IMR-90 (cell line): ENCODE measurements around the gene OSTF1. TPM values are rescaled to one million over a fixed set of nuclear protein-coding genes. Genes with fewer than 3 reads are reported as not detected.

ENCODE experiments used
- ATAC-seq: fragments of 200-7000 bp; cut with Tn5 transposase; 2 replicates; pipeline ENCODE4 v1.9.1; 2020; ENCODE audit warnings: low read depth, mild to moderate bottlenecking, moderate library complexity
- BruUV-seq: library from RNA; stranded (reverse); fragments of 400-500 nt; replicated peaks from 2 replicates; lab custom pipeline; 2021; lab: Mats Ljungman, UMichigan
- CTCF ChIA-PET: fragments of 300-600 bp; formaldehyde crosslinking; extraction: SDS; loops from one replicate; lab custom pipeline; 2021; ENCODE audit warnings: antibody characterized with exemption; lab: Yijun Ruan, JAX
- POLR2A ChIA-PET: fragments of 300-600 bp; sonication (Branson Sonifier 250); formaldehyde crosslinking; loops from one replicate; lab custom pipeline; 2022; ENCODE audit warnings: antibody characterized with exemption; ENCODE audit not compliant: unreplicated experiment; lab: Charles Lee
- DNase-seq: peaks from one replicate; pipeline ENCODE4 v3.0.0; 2013
- H2AFZ ChIP-seq: replicated peaks from 2 replicates; pipeline ENCODE3; 2013; ENCODE audit warnings: low read length, mild to moderate bottlenecking; ENCODE audit not compliant: poor library complexity
- H2AK5ac ChIP-seq: 2 replicates; pipeline ENCODE4 v1.6.1; 2013; ENCODE audit warnings: low read depth, low read length, inconsistent platforms
- H2AK9ac ChIP-seq: replicated peaks from 2 replicates; pipeline ENCODE3; 2013; ENCODE audit warnings: mild to moderate bottlenecking, low read depth, low read length, moderate library complexity; ENCODE audit not compliant: poor library complexity
- H2BK120ac ChIP-seq: 2 replicates; pipeline ENCODE4 v1.6.1; 2013; ENCODE audit warnings: low read depth, low read length, inconsistent platforms
- H2BK15ac ChIP-seq: 3 replicates; pipeline ENCODE4 v1.6.1; 2013; ENCODE audit warnings: low read depth, low read length, inconsistent platforms
- H2BK20ac ChIP-seq: 2 replicates; pipeline ENCODE4 v1.6.1; 2013; ENCODE audit warnings: low read depth, mild to moderate bottlenecking, inconsistent platforms, low read length, moderate library complexity
- H2BK5ac ChIP-seq: 2 replicates; pipeline ENCODE4 v1.6.1; 2013; ENCODE audit warnings: mild to moderate bottlenecking, low read depth, low read length, inconsistent platforms; ENCODE audit not compliant: poor library complexity, severe bottlenecking
- H3K14ac ChIP-seq: replicated peaks from 2 replicates; pipeline ENCODE4 v1.6.1; 2013; ENCODE audit warnings: low read depth, low read length, inconsistent platforms
- H3K18ac ChIP-seq: 2 replicates; pipeline ENCODE4 v1.6.1; 2013; ENCODE audit warnings: low read depth, low read length, control low read depth
- H3K23ac ChIP-seq: 2 replicates; pipeline ENCODE4 v1.6.1; 2013; ENCODE audit warnings: low read depth, low read length, inconsistent platforms
- H3K27ac ChIP-seq: 2 replicates; pipeline ENCODE4 v1.5.1; 2013; ENCODE audit warnings: mild to moderate bottlenecking, control low read depth, low read length; ENCODE audit not compliant: insufficient read depth
- H3K27me3 ChIP-seq: 2 replicates; pipeline ENCODE4 v1.6.1; 2013; ENCODE audit warnings: low read length; ENCODE audit not compliant: control insufficient read depth, insufficient read depth
- H3K36me3 ChIP-seq: 2 replicates; pipeline ENCODE4 v1.6.1; 2013; ENCODE audit warnings: low read length, mixed read lengths; ENCODE audit not compliant: control insufficient read depth, insufficient read depth
- H3K4ac ChIP-seq: 2 replicates; pipeline ENCODE4 v1.6.1; 2013; ENCODE audit warnings: low read depth, low read length, inconsistent platforms
- H3K4me1 ChIP-seq: 2 replicates; pipeline ENCODE4 v1.6.1; 2013; ENCODE audit warnings: low read length, mixed read lengths; ENCODE audit not compliant: control insufficient read depth, insufficient read depth
- H3K4me2 ChIP-seq: 2 replicates; pipeline ENCODE4 v1.6.1; 2013; ENCODE audit warnings: low read depth, mild to moderate bottlenecking, control low read depth, low read length, moderate library complexity
- H3K4me3 ChIP-seq: 2 replicates; pipeline ENCODE4 v1.5.1; 2013; ENCODE audit warnings: low read depth, mild to moderate bottlenecking, control low read depth, low read length, moderate library complexity; ENCODE audit not compliant: insufficient read depth
- H3K56ac ChIP-seq: 2 replicates; pipeline ENCODE4 v1.6.1; 2013; ENCODE audit warnings: low read length, inconsistent platforms; ENCODE audit not compliant: insufficient read depth; ENCODE audit errors: extremely low read depth
- H3K79me1 ChIP-seq, 2 experiments: 2 replicates each; pipeline ENCODE4 v1.6.1; 2013; ENCODE audit warnings: low read length in 2 of 2, inconsistent platforms in 1 of 2, low read depth in 1 of 2
- H3K9ac ChIP-seq: 2 replicates; pipeline ENCODE4 v1.6.1; 2013; ENCODE audit warnings: low read depth, low read length, control low read depth
- H3K9me1 ChIP-seq: 2 replicates; pipeline ENCODE4 v1.6.1; 2013; ENCODE audit warnings: low read length, inconsistent platforms; ENCODE audit not compliant: insufficient read depth
- H3K9me3 ChIP-seq: 2 replicates; pipeline ENCODE4 v1.6.1; 2013; ENCODE audit warnings: low read length; ENCODE audit not compliant: control insufficient read depth, insufficient read depth
- H4K20me1 ChIP-seq: 2 replicates; pipeline ENCODE4 v1.6.1; 2013; ENCODE audit warnings: low read length, inconsistent platforms; ENCODE audit not compliant: insufficient read depth
- H4K5ac ChIP-seq: 2 replicates; pipeline ENCODE4 v1.6.1; 2013; ENCODE audit warnings: mild to moderate bottlenecking, low read depth, low read length, control low read depth
- H4K8ac ChIP-seq, 2 experiments: 2 replicates each; pipeline ENCODE4 v1.6.1; 2013; ENCODE audit warnings: low read depth in 2 of 2, low read length in 2 of 2, control low read depth in 1 of 2, inconsistent platforms in 1 of 2
- H4K91ac ChIP-seq: 2 replicates; pipeline ENCODE4 v1.6.1; 2013; ENCODE audit warnings: low read depth, low read length, inconsistent platforms; ENCODE audit not compliant: insufficient read depth
- CEBPB ChIP-seq: IDR thresholded peaks from 2 replicates; pipeline ENCODE4 v1.6.1; 2012; ENCODE audit warnings: low read depth, low read length, improper control_type of control experiment
- MAZ ChIP-seq: IDR thresholded peaks from 2 replicates; pipeline ENCODE4 v1.6.1; 2012; ENCODE audit warnings: low read depth, mild to moderate bottlenecking, low read length, improper control_type of control experiment, moderate library complexity, borderline replicate concordance
- MXI1 ChIP-seq: IDR thresholded peaks from 2 replicates; pipeline ENCODE4 v1.6.1; 2012; ENCODE audit warnings: low read depth, mild to moderate bottlenecking, low read length, moderate library complexity, borderline replicate concordance
- POLR2A ChIP-seq: IDR thresholded peaks from 2 replicates; pipeline ENCODE4 v1.6.1; 2012; ENCODE audit warnings: mild to moderate bottlenecking, low read depth, low read length
- RAD21 ChIP-seq: IDR thresholded peaks from 2 replicates; pipeline ENCODE4 v1.6.1; 2012; ENCODE audit warnings: low read length, improper control_type of control experiment
- WGBS, 2 experiments: methylation state at CpG; one replicate each; pipeline versions ENCODE4 v1.1.5 to v1.1.7; 2013; ENCODE audit warnings: missing lambda C conversion rate in 2 of 2; ENCODE audit not compliant: insufficient read length in 1 of 2; ENCODE audit errors: extremely low coverage in 2 of 2; 5-methylcytosine and 5-hydroxymethylcytosine counted together
- dilution Hi-C: fragments of 300-500 bp; cut with HindIII; formaldehyde crosslinking; loops from one replicate; pipeline ENCODE4 v1.14.3; 2018; ENCODE audit warnings: low sequenced_read_pairs; ENCODE audit not compliant: unreplicated experiment
- in situ Hi-C: fragments of 300-500 bp; cut with MboI; formaldehyde crosslinking; loops from 3 replicates; pipeline ENCODE4 v1.14.3; 2019; ENCODE audit warnings: low sequenced_read_pairs, inconsistent platforms, mixed read lengths
- intact Hi-C: fragments of 100-400 bp; cut with micrococcal nuclease; formaldehyde crosslinking; loops from 2 replicates; pipeline ENCODE4 v1.10.0; 2022
- polyA plus RNA-seq, 3 experiments: library from polyadenylated mRNA; depleted of rRNA; stranded (reverse); fragments of >200 nt; gene quantifications; 2 replicates each; pipeline ENCODE4 v1.2.3, GENCODE V29; 2012; ENCODE audit warnings: low replicate concordance in 1 of 3
- total RNA-seq: library from RNA; depleted of rRNA; stranded (reverse); fragments of >200 nt; gene quantifications from 2 replicates; pipeline ENCODE4 v1.2.3, GENCODE V29; 2012
- TF ChIP-seq, protein P1 (sequence below): fragments of 150-350 bp; IDR thresholded peaks from 2 replicates; pipeline ENCODE4 v1.6.1; 2017; ENCODE audit warnings: mild to moderate bottlenecking, antibody characterized with exemption, low read length, low read depth
- TF ChIP-seq, protein P2 (sequence below): fragments of 150-350 bp; IDR thresholded peaks from 2 replicates; pipeline ENCODE4 v1.6.1; 2016; ENCODE audit warnings: low read depth, mild to moderate bottlenecking, low read length, moderate library complexity, borderline replicate concordance

Gene OSTF1
- total and polyA plus RNA-seq, 2 of the 4 experiments (the other 2 are of a cell fraction): 17.1 to 41.6 TPM

DNA sequence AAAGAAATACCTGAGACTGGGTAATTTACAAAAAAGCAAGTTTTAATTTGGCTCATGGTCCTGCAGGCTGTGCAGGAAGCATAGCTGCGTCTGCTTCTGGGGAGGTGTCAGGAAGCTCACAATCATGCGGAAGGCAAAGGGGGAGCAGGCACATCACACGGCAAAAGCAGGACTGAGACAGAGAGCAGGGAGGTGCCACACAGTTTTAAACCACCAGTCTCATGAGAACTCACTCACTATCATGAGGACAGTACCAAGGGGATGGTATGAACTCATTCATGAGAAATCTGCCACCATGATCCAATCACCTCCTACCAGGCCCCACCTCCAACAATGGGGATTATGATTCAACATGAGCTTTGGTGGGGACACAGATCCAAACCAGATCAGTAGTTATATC lies 96.2 kb downstream of the OSTF1 start:
- Histone ChIP-seq H3K4ac (no peak overlapping the region), H2BK120ac (no peak overlapping the region), H3K9ac (no peak overlapping the region), H4K20me1 (no peaks in the 10 kb centered on the region), H3K56ac (no peak overlapping the region), H3K27ac (no peak overlapping the region), H2BK20ac (no peak overlapping the region), H4K91ac (no peak overlapping the region), H3K23ac (no peak overlapping the region), H2AK9ac (no peak overlapping the region), H3K36me3 (no peaks in the 10 kb centered on the region), H3K9me3 (no peaks in the 10 kb centered on the region), H3K79me1 (no peaks in the 10 kb centered on the region), H3K27me3 (no peaks in the 10 kb centered on the region; the same call in 1 of the 2 replicates), H3K4me1 (no peaks in the 10 kb centered on the region), H3K18ac (no peak overlapping the region), H2BK5ac (no peak overlapping the region), H3K4me3 (no peak overlapping the region), H2AK5ac (no peak overlapping the region), H2BK15ac (no peak overlapping the region), H4K8ac (no peak overlapping the region), H2AFZ (no peak overlapping the region), H4K5ac (no peak overlapping the region), H3K4me2 (no peak overlapping the region), H3K9me1 (no peaks in the 10 kb centered on the region), H3K14ac (no peak overlapping the region)
- in situ Hi-C loops (no loop called here), dilution Hi-C loops (no loop called here), intact Hi-C loops (no loop called here)
- DNase-seq (no peak), ATAC-seq (no peak)
- POLR2A ChIA-PET: no interaction called here
- no TSS peak for BruUV-seq
- CTCF ChIA-PET: no interaction called here
- no CpG with 5 or more reads among the region's 3 CpGs for WGBS, 2 experiments
- TF ChIP-seq MAZ: no peak
- TF ChIP-seq POLR2A: no peak
- TF ChIP-seq, protein P1, sequence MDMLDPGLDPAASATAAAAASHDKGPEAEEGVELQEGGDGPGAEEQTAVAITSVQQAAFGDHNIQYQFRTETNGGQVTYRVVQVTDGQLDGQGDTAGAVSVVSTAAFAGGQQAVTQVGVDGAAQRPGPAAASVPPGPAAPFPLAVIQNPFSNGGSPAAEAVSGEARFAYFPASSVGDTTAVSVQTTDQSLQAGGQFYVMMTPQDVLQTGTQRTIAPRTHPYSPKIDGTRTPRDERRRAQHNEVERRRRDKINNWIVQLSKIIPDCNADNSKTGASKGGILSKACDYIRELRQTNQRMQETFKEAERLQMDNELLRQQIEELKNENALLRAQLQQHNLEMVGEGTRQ: no peak
- no peak for TF ChIP-seq CEBPB
- TF ChIP-seq, protein P2, sequence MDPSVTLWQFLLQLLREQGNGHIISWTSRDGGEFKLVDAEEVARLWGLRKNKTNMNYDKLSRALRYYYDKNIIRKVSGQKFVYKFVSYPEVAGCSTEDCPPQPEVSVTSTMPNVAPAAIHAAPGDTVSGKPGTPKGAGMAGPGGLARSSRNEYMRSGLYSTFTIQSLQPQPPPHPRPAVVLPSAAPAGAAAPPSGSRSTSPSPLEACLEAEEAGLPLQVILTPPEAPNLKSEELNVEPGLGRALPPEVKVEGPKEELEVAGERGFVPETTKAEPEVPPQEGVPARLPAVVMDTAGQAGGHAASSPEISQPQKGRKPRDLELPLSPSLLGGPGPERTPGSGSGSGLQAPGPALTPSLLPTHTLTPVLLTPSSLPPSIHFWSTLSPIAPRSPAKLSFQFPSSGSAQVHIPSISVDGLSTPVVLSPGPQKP: no peak
- no peak for TF ChIP-seq MXI1
- TF ChIP-seq RAD21: no peak
